OCI-LY3 (cell line): Measurements from ENCODE around the gene MCHR2.

ENCODE experiments used
- CTCF ChIP-seq: fragments of 200-600, 300-600 bp; sonication (generic); IDR thresholded peaks from 2 replicates; pipeline ENCODE4 v1.5.1; 2014; ENCODE audit warnings: antibody characterized with exemption, low read length, low read depth
- EZH2phosphoT487 ChIP-seq: fragments of 200-600 bp; shearing (Covaris generic); IDR thresholded peaks from 2 replicates; pipeline ENCODE4 v1.6.1; 2018; ENCODE audit warnings: antibody characterized with exemption, mixed run types, low read depth

- no peak for TF ChIP-seq CTCF
- TF ChIP-seq EZH2phosphoT487 = no peak
Observed at GRCh38 chr6:99980741-99981140, 13.3 kb downstream of the MCHR2 start.
